HUES6 (cell line): ENCODE measurements around the gene SCEL.

Source experiments
- H3K27ac ChIP-seq: 2 replicates; pipeline ENCODE4 v1.7.0; 2013; ENCODE audit warnings: low read depth, mild to moderate bottlenecking, low read length, inconsistent platforms
- H3K27me3 ChIP-seq: 2 replicates; pipeline ENCODE4 v1.6.1; 2013; ENCODE audit warnings: low read length; ENCODE audit not compliant: control insufficient read depth, insufficient read depth
- H3K36me3 ChIP-seq: 2 replicates; pipeline ENCODE4 v1.6.1; 2013; ENCODE audit warnings: low read length; ENCODE audit not compliant: control insufficient read depth, insufficient read depth
- H3K4me1 ChIP-seq: 2 replicates; pipeline ENCODE4 v1.6.1; 2013; ENCODE audit warnings: low read length; ENCODE audit not compliant: control insufficient read depth, insufficient read depth
- H3K4me3 ChIP-seq: 2 replicates; pipeline ENCODE4 v1.5.1; 2013; ENCODE audit warnings: low read depth, low read length
- H3K9ac ChIP-seq: one replicate; pipeline ENCODE4 v1.6.1; 2013; ENCODE audit warnings: mild to moderate bottlenecking, low read length
- H3K9me3 ChIP-seq: 2 replicates; pipeline ENCODE4 v1.6.1; 2013; ENCODE audit warnings: low read depth, low read length; ENCODE audit not compliant: control insufficient read depth, insufficient read depth

SCEL gene

DNA sequence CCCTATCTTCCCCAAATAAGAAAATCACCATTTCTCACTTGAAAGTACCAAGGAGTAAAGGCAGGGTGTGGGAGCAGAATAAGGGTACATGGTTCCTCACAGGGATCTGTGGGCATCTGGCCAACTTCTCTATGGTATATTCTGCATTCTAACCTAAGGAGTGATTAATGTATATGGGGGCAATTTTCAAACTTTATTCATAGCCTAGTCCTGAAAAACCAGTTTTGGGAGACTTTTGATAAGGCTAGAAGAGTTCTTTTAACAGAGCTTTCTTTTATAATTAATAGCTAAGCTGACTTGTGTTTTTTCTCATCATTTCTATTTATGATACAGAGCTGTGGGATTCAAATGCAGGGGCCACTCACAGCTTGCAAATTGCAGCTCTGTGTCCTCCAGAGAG, 852 bp downstream of the SCEL start:
- no peak overlapping the region for H3K4me3 ChIP-seq

DNA sequence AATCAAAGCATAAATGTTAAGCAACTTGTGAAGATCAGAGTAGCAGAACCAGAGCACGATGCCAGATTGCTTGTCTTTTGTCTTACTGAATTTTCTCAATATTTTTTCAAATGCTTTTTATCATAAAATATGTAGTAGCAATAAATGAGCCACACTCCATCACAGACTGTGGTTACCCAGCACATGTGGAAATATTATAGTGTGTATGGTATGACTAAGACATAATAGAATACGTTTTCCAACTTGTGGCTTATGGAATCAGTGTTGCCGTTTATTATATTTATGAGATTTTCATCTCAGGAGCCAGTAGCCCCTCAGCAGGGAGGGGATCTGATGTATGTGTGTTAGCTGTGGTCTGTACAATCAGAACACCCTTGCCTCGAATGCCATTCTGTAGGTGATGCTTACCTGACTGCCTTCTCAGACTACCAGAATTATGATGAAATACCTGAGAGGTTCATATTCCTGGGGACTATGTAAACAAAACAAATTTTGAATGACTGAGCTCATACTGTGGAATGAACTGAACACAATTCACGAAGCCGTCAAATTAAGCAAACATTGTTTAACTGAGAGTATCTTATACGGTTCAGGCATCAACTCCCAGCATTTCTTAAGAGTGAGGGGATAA, 1.9 kb downstream of the SCEL start:
- Histone ChIP-seq H3K27me3 (no peaks in the 10 kb centered on the region), H3K9me3 (no peaks in the 10 kb centered on the region), H3K27ac (no peak overlapping the region)

More for the DNA sequence above, 852 bp downstream of the SCEL start:
- Histone ChIP-seq H3K4me1 (0 out of 2 replicates have a peak, but pooled peaks cover 4% of the 10 kb centered on the region), H3K9ac (no peak overlapping the region), H3K9me3 (no peaks in the 10 kb centered on the region), H3K27me3 (no peaks in the 10 kb centered on the region), H3K27ac (no peak overlapping the region), H3K36me3 (no peaks in the 10 kb centered on the region)

DNA sequence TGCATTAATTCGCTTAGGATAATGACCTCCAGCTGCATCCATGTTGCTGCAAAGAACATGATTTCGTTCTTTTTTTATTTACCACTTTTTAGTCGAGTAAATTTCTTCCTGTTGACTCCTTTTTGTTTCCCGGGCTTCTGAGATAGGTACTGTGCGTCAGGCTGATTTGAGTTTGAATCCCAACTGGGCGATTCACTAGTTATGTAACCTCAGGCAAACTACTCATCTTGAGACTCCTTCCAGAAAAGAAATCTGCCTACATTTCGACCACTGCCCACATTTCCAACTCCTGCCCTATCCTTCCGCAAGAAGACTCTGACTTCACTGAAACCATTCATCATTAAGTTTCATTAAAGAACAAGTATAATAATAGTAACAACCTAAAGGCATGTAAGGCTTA, 8.2 kb downstream of the SCEL start:
- Histone ChIP-seq H3K27me3 (no peaks in the 10 kb centered on the region), H3K27ac (no peak overlapping the region), H3K4me3 (no peak overlapping the region), H3K9ac (no peak overlapping the region), H3K9me3 (no peaks in the 10 kb centered on the region), H3K4me1 (no peaks in the 10 kb centered on the region), H3K36me3 (no peaks in the 10 kb centered on the region)

More for the DNA sequence above, 1.9 kb downstream of the SCEL start:
- no peak overlapping the region for H3K9ac ChIP-seq
- H3K4me3 ChIP-seq, result no peak overlapping the region
- 0 out of 2 replicates have a peak, but pooled peaks cover 4% of the 10 kb centered on the region for H3K4me1 ChIP-seq
- H3K36me3 ChIP-seq, result no peaks in the 10 kb centered on the region

DNA sequence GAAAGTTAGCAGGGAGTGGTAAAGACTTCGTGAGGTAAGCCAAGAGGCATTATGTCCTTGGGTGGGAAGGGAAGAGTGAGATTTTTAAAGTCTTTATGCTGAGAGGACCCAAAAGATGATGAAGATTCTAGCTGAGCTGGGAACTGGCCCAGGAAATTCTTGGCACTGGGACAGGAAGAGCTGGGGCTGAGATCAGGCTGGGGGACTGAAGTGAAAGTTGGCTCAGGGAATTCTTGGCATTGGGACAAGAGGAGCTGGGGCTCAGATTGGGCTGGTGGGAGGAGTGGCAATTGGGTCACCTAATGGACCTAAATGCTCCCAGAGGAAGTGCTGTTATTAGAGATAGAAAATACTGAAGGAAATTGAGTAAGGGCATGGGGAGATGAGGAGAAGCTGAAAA, 8.8 kb downstream of the SCEL start:
- no peak overlapping the region for H3K4me3 ChIP-seq
- H3K36me3 ChIP-seq, result no peaks in the 10 kb centered on the region
- no peak overlapping the region for H3K9ac ChIP-seq
- no peak overlapping the region for H3K27ac ChIP-seq
- H3K9me3 ChIP-seq, result no peaks in the 10 kb centered on the region
- no peaks in the 10 kb centered on the region for H3K4me1 ChIP-seq
- no peaks in the 10 kb centered on the region for H3K27me3 ChIP-seq

DNA sequence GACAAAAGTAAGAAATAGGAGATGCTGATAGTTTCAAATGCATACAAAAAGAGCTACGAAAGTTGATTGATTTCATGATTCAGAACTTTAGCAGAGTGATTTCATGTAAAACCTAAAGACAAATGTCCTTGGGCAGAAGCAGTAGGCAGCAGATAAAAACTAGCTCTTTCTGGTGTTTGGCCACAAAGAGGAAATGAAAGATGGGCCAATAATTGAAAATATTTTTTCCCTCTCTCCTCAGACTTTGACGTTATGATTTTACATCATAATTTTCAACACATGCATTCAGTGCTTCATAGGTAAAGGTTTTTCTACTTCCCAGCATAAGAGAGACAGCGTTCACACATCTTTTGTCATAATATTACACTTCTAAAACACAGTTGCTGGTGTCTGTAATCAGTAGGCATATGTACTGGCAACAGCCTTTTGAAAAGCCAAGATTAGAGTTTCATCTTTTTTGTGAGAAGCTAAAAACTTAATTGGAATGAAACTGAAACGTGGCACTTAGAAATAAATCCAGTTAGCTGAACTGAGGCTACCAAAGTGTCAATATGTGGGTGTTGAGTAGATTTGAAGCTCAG, 9.3 kb downstream of the SCEL start:
- Histone ChIP-seq H3K27ac (no peak overlapping the region), H3K4me3 (no peak overlapping the region), H3K36me3 (no peaks in the 10 kb centered on the region), H3K9me3 (no peaks in the 10 kb centered on the region), H3K4me1 (no peaks in the 10 kb centered on the region), H3K27me3 (no peaks in the 10 kb centered on the region), H3K9ac (no peak overlapping the region)

DNA sequence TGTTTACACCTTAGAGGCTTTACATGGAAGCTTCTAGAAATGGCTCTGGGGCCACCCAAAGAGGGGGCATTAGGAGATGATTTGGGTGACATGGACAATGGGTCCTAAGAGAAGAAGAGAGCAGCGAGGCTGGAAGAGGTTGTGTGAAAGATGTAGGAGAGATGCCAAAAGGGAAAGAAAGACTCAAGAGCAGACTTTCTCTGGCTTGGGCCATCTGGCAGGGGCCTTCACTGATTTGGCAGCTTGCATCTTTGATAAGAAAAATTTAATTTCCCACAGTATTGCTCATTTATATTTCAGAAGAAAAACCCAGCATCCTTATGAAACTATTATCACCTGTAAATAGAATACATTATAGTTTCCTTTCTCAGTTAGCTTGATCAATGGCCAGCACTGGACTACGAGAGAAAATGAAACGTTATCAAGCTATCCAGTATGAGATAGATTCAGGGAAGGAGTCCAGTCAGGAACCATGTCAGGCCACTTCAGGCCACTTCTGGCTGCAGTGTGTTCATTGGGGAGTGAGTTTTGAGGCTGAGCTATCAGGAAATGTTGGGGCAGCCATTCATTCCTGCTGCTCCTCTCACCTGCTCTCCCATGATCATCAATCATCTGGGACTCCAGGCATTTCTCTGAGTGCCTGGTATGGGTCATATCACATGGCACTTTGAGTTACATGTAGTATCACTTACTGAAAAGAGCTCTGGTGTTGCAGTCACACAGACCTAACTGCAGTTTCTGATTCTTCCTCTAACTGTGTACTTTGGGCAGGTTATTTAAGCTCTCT, 10.3 kb downstream of the SCEL start:
- no peaks in the 10 kb centered on the region for H3K36me3 ChIP-seq
- H3K27me3 ChIP-seq, result no peaks in the 10 kb centered on the region
- no peaks in the 10 kb centered on the region for H3K9me3 ChIP-seq
- no peak overlapping the region for H3K27ac ChIP-seq
- no peak overlapping the region for H3K4me3 ChIP-seq
- no peaks in the 10 kb centered on the region for H3K4me1 ChIP-seq
- no peak overlapping the region for H3K9ac ChIP-seq

DNA sequence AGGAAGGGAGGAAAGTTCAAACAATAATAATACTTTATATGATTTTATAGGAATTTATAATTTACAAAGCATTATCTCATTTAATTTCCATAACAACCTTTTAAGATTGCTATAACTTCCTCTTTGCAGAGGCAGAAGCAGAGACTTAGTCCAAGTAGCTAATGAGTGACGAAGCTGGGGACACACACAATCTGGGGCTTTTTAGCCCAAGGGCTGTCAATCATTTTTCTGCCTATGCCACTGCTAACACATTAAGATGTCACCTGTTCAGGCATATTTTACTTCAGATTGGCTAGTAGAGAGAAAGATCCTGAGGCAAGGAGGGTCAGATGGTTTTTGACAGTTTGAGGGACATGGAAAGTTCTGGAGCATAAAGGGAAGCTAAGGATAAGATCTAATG, 12.6 kb downstream of the SCEL start:
- no peaks in the 10 kb centered on the region for H3K36me3 ChIP-seq
- H3K27me3 ChIP-seq, result no peaks in the 10 kb centered on the region
- H3K9me3 ChIP-seq, result no peaks in the 10 kb centered on the region
- no peaks in the 10 kb centered on the region for H3K4me1 ChIP-seq
- no peak overlapping the region for H3K27ac ChIP-seq
- no peak overlapping the region for H3K9ac ChIP-seq
- no peak overlapping the region for H3K4me3 ChIP-seq

DNA sequence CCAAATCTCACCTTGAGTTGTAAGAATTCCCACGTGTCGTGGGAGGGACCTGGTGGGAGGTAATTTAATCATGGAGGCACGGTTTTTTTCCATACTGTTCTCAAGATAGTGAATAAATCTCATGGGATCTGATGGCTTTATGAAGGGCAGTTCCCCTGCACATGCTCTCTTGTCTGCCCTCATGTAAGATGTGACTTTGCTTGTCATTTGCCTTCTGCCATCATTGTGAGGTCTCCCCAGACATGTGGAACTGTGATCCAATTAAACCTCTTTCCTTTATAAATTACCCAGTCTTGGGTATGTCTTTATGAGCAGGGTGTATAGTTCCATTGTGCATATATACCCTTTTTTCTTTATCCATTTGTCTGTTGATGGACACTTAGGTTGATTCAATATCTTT, 13.1 kb downstream of the SCEL start:
- Histone ChIP-seq H3K9ac (no peak overlapping the region), H3K9me3 (no peaks in the 10 kb centered on the region), H3K4me1 (no peaks in the 10 kb centered on the region), H3K27me3 (no peaks in the 10 kb centered on the region), H3K36me3 (no peaks in the 10 kb centered on the region), H3K4me3 (no peak overlapping the region), H3K27ac (no peak overlapping the region)

DNA sequence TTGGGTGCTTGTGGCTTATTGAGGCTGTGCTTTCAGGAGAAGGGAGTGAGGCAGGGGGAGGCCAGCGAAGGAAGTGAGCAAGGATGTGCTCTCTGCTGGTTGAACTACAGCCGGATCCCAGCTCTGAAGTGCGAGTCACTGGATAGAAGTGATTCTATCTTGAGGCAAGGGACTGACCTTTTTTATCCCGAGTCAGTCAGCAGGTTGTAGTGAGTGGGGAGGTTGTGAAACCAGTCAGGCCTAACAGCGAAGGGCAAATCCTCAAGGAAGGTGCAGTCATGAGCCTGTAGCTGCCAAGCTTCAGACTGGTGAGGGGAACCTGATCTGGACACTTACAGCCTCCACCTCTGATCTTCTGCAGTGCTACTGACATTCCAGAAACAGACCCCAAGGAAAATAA, 18.6 kb downstream of the SCEL start:
- H3K4me3 ChIP-seq, result no peak overlapping the region
- no peaks in the 10 kb centered on the region for H3K4me1 ChIP-seq
- no peak overlapping the region for H3K9ac ChIP-seq
- no peaks in the 10 kb centered on the region for H3K36me3 ChIP-seq
- no peak overlapping the region for H3K27ac ChIP-seq
- H3K27me3 ChIP-seq, result no peaks in the 10 kb centered on the region
- H3K9me3 ChIP-seq, result no peaks in the 10 kb centered on the region

DNA sequence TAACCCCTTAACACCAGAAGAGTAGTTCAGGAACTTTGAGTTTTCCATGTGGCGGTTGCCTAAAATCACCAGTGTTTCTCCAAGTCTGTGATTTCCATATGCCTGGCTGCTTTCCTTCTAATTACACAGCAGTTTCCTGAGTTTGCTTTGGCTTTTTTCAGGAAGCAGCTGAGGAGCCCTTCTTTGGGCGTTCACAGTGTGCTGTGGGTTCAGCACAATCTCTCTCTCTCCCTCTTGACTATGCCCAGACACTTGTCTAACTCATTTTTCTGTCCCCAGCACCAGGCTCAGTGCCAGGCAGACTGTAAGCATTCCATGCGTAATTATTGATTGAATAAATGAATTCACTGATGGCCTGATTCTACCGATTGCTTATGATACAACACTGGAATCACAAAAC, 19.7 kb downstream of the SCEL start:
- Histone ChIP-seq H3K36me3 (no peaks in the 10 kb centered on the region), H3K4me1 (no peaks in the 10 kb centered on the region), H3K9me3 (no peaks in the 10 kb centered on the region), H3K27me3 (no peaks in the 10 kb centered on the region), H3K9ac (no peak overlapping the region), H3K27ac (no peak overlapping the region), H3K4me3 (no peak overlapping the region)

DNA sequence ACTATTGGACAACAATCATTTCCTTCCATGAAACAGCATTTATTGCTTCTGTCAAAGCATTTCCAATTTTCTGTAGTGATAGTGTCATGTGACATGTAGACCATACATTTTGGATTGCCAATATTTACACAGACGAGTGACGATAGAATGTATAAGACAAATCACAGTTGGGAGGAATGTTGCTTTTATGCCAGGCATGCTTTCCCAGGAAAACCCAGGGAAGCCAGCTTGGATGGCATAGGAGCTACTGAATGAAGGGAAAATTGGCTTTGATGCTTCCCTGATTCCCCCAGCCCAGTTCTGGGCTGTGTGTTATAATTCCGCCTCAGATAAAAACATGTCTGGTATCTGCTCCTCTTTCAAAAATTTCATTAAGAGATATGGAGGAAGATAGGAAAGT, 22.5 kb downstream of the SCEL start:
- H3K27ac ChIP-seq, result no peak overlapping the region
- no peaks in the 10 kb centered on the region for H3K36me3 ChIP-seq
- H3K9me3 ChIP-seq, result no peaks in the 10 kb centered on the region
- no peaks in the 10 kb centered on the region for H3K4me1 ChIP-seq
- no peak overlapping the region for H3K9ac ChIP-seq
- no peak overlapping the region for H3K4me3 ChIP-seq
- no peaks in the 10 kb centered on the region for H3K27me3 ChIP-seq
